HEK293T (cell line): ENCODE results near the gene TNS3.

ENCODE experiments used
- CTCF ChIA-PET: fragments of 350-600 bp; formaldehyde crosslinking; extraction: SDS; loops from one replicate; lab custom pipeline; 2021; ENCODE audit warnings: antibody characterized with exemption, inconsistent platforms; lab: Yijun Ruan, JAX
- POLR2A ChIA-PET: fragments of 350-600 bp; formaldehyde crosslinking; extraction: SDS; loops from one replicate; lab custom pipeline; 2020; ENCODE audit warnings: antibody characterized with exemption, inconsistent platforms; lab: Yijun Ruan, JAX
- DNase-seq: peaks from one replicate; pipeline ENCODE4 v3.0.0; 2012; ENCODE audit warnings: mixed read lengths; ENCODE audit errors: extremely low spot score
- ARNT ChIP-seq: fragments of 450-650 bp; IDR thresholded peaks from 2 replicates; pipeline ENCODE4 v1.6.1; 2017; ENCODE audit warnings: mild to moderate bottlenecking
- BHLHE40 ChIP-seq: fragments of 450-650 bp; IDR thresholded peaks from 2 replicates; pipeline ENCODE4 v1.6.1; 2016; ENCODE audit warnings: mild to moderate bottlenecking, moderate library complexity, borderline replicate concordance
- CTBP1 ChIP-seq: fragments of 450-650 bp; IDR thresholded peaks from 2 replicates; pipeline ENCODE4 v1.6.1; 2016; ENCODE audit warnings: borderline replicate concordance
- ELF4 ChIP-seq: fragments of 450-650 bp; IDR thresholded peaks from 2 replicates; pipeline ENCODE4 v1.6.1; 2017; ENCODE audit warnings: antibody characterized with exemption
- FOXA1 ChIP-seq: fragments of 450-650 bp; IDR thresholded peaks from 2 replicates; pipeline ENCODE4 v1.6.1; 2016; ENCODE audit warnings: mild to moderate bottlenecking
- FOXK2 ChIP-seq: fragments of 450-650 bp; IDR thresholded peaks from 2 replicates; pipeline ENCODE4 v1.6.1; 2016; ENCODE audit warnings: mild to moderate bottlenecking
- FOXM1 ChIP-seq: fragments of 450-650 bp; IDR thresholded peaks from 2 replicates; pipeline ENCODE4 v1.6.1; 2017; ENCODE audit warnings: mild to moderate bottlenecking, borderline replicate concordance
- HDGF ChIP-seq: fragments of 450-650 bp; IDR thresholded peaks from 2 replicates; pipeline ENCODE4 v1.6.1; 2017; ENCODE audit warnings: antibody characterized with exemption, borderline replicate concordance
- L3MBTL2 ChIP-seq: fragments of 450-650 bp; conservative IDR thresholded peaks from 2 replicates; pipeline ENCODE4 v1.6.1; 2016; ENCODE audit warnings: mild to moderate bottlenecking
- LEF1 ChIP-seq: fragments of 450-650 bp; IDR thresholded peaks from 2 replicates; pipeline ENCODE4 v1.6.1; 2017; ENCODE audit warnings: mild to moderate bottlenecking, borderline replicate concordance
- NFRKB ChIP-seq: fragments of 450-650 bp; IDR thresholded peaks from 2 replicates; pipeline ENCODE4 v1.6.1; 2016; ENCODE audit warnings: mild to moderate bottlenecking, moderate library complexity
- SP1 ChIP-seq: fragments of 450-650 bp; IDR thresholded peaks from 2 replicates; pipeline ENCODE4 v1.6.1; 2017
- SUZ12 ChIP-seq: fragments of 450-650 bp; IDR thresholded peaks from 2 replicates; pipeline ENCODE4 v1.6.1; 2016; ENCODE audit warnings: mild to moderate bottlenecking
- TARDBP ChIP-seq: fragments of 450-650 bp; IDR thresholded peaks from 2 replicates; pipeline ENCODE4 v1.6.1; 2016
- ZNF384 ChIP-seq: fragments of 450-650 bp; IDR thresholded peaks from 2 replicates; pipeline ENCODE4 v1.6.1; 2016
- TF ChIP-seq, protein P1 (sequence below): fragments of 450-650 bp; IDR thresholded peaks from 2 replicates; pipeline ENCODE4 v1.6.1; 2016

Gene TNS3

DNA sequence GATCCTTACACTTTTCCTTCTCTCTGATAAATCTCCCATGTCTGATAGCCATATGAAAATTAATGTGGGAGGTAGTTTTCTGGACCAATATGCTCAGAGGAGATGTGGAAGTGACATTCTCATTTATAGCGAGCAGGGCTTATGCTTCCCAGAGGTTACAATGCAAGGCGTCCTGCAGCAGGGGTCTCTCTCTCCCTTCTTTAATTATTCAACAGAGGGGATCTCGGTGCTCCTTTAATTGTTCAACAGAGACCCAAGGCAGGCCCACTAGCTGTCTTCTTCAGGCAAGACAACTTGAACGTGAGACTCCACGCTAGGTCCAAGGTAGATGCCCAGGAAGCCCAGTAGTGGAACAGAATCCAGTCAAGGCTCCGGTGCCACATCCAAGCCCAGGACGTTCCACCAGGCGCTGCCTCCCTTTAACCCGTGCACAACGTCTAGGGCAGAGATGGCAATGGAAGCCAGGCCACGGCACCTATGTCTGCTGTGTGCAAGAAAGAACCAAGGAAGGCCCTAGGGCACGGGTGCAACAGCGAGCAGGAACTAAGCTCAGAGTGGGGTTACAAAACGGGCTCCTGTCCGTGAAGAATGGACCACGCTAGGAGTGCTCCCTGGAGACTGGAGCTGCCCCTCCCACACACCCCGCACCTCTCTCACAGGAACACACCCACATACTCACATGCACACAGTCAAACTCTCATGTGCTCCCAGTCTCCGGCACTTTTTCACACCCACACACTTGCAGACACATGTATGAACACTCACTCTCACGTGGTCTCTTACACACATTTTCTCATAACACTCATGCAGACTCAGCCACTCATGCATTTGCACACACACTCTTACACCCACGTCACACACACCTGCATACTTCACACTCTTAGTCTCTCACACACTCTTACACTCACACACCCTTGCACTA is 230.4 kb downstream of the TNS3 start:
- no peak for DNase-seq
- POLR2A ChIA-PET = no interaction called here
- TF ChIP-seq L3MBTL2 (no peak), FOXK2 (no peak), CTBP1 (no peak), SP1 (no peak), BHLHE40 (no peak), NFRKB (no peak), FOXM1 (no peak), ELF4 (no peak), SUZ12 (no peak), LEF1 (no peak), TARDBP (no peak), HDGF (no peak), ARNT (no peak), FOXA1 (no peak), ZNF384 (no peak)
- TF ChIP-seq, protein P1, sequence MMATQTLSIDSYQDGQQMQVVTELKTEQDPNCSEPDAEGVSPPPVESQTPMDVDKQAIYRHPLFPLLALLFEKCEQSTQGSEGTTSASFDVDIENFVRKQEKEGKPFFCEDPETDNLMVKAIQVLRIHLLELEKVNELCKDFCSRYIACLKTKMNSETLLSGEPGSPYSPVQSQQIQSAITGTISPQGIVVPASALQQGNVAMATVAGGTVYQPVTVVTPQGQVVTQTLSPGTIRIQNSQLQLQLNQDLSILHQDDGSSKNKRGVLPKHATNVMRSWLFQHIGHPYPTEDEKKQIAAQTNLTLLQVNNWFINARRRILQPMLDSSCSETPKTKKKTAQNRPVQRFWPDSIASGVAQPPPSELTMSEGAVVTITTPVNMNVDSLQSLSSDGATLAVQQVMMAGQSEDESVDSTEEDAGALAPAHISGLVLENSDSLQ = no peak
- CTCF ChIA-PET = interaction anchor here (0.6 kb wide), 1 partner anchor 201 kb away, joined by 3 read pairs; no protein-coding TSS in a partner anchor

DNA sequence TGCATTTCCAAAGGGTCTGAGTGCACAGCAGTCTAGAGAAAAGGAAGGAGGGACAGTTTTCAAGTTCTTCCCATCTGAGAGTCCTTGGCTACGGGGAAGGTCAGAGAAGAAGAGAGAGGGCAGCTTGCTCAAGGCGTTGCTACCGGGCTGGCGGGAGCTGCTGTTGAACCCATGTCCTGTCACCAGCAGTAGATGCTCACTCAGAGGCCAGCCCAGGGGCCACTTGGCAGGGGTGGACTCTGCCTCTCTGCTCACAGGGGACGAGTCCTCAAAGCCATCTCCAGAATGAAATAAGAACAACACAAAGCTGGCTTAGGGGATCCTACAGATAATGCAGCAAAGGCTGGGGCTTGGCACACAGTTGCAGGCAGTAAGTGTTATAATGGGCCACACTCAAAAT is 231.5 kb downstream of the TNS3 start:
- CTCF ChIA-PET = no interaction called here
- POLR2A ChIA-PET = no interaction called here
- DNase-seq = no peak
- TF ChIP-seq ELF4 (no peak), HDGF (no peak), ZNF384 (no peak), LEF1 (no peak), CTBP1 (no peak), ARNT (no peak), L3MBTL2 (no peak), FOXA1 (no peak)

DNA sequence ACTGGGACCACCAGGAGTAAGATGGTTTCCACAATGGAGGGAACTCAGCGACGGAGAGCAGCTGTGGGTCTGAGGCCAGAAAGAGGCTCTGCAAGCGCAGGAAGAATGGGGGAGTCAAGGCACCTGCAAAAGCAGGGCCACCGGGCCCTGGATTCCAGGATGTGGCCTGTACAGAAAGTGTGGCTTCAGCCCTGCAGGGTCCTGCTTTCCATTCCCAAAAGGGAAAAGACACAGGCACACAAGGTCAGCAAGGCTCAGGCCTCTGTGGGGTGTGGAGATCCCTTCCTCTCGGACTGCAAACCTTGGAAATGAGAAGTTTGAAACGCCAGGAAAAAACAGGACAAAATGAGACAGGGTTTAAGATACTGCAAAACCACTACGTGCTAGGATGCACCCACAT is 232.5 kb downstream of the TNS3 start:
- ChIA-PET CTCF (no interaction called here), POLR2A (no interaction called here)
- no peak for TF ChIP-seq SP1
- TF ChIP-seq L3MBTL2 = no peak
- TF ChIP-seq, protein P1 = no peak
- TF ChIP-seq FOXM1 = no peak
- TF ChIP-seq FOXK2 = no peak
- TF ChIP-seq HDGF = no peak
- no peak for TF ChIP-seq ELF4
- TF ChIP-seq BHLHE40 = no peak
- TF ChIP-seq NFRKB = no peak
- no peak for TF ChIP-seq FOXA1
- no peak for TF ChIP-seq LEF1
- DNase-seq = no peak

DNA sequence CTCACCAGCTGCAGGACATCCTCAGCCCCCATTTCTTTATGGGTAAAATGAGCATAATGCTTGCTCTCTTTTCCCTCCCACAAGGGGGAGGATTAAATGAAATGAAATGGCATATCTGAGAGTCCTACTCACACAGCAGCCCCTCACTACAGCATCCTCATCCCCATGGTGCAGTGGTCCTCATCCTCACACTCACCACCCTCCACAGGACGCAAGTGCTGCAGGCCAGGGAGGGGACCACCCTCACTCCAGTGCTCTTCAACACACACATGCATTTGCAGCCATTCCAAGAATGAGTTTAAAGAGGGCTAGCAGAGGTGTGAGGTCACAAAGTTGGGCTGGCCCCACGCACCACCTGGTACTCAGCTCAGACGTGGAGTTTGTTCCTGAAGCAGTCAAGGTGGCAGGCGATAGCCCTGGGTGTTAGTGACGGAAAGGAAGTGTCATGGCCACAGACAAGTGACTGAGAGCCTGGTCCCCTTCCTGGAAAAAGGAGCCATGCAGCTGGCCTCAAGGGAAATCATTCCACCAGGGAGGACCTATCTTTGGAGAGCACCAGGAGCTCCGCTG is 234.0 kb downstream of the TNS3 start:
- DNase-seq = no peak
- ChIA-PET CTCF (no interaction called here), POLR2A (no interaction called here)
- no peak for TF ChIP-seq FOXK2
- no peak for TF ChIP-seq ARNT
- TF ChIP-seq FOXM1 = no peak
- no peak for TF ChIP-seq BHLHE40
- TF ChIP-seq LEF1 = no peak
- TF ChIP-seq SUZ12 = no peak
- no peak for TF ChIP-seq NFRKB
- TF ChIP-seq SP1 = no peak
- TF ChIP-seq, protein P1 = no peak
- TF ChIP-seq FOXA1 = no peak

DNA sequence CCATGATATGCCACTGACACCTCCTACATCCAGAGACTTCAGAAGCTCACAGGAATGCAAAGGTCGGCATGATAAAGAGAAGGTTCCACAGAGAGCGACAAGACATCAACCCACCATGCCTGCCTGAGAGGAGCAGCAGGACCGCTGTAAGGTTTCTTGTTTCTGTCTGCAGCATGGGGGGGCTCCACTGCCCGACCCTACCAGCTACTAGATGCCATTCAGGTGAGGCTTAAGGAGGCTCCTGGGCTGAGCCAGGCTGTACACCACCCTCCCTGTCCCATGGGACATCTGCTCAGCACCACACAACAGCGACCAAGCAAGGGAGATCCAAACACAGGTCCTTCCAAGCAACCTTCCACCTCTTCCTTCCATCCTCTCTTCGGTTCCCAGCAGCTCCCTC is 234.6 kb downstream of the TNS3 start:
- CTCF ChIA-PET = no interaction called here
- DNase-seq = no peak
- no peak for TF ChIP-seq CTBP1
- TF ChIP-seq, protein P1 = no peak
- TF ChIP-seq LEF1 = no peak
- TF ChIP-seq FOXM1 = no peak
- TF ChIP-seq BHLHE40 = no peak
- POLR2A ChIA-PET = no interaction called here

DNA sequence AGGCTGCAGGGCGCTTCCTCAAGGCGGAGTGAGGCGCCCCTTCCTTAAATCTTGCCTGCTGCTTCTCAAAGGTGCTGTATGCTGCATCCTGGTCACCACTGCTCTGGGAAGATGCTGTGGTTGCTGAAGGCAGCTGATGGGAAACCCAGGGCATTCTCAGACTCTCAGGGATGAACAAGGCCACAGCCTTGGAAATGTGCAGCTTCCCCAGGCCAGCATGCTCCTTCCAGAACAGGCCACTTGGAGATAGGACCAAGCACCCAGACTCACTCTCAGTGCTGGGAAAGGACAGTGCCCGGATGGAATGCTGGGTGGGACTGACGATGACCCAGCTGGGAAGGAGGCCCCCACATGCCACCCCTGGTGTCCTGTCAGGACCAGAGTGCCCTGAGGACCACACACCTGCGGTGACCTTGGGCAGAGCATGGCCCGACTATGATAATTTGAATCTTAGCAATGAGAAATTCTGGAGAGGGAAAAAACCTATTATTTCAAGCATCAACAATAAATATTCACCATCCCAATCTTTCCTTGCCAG is 235.5 kb downstream of the TNS3 start:
- CTCF ChIA-PET = no interaction called here
- no peak for DNase-seq
- POLR2A ChIA-PET = no interaction called here
- no peak for TF ChIP-seq LEF1
- TF ChIP-seq L3MBTL2 = no peak
- no peak for TF ChIP-seq TARDBP
- TF ChIP-seq FOXM1 = no peak
- no peak for TF ChIP-seq SP1
- no peak for TF ChIP-seq ZNF384
- TF ChIP-seq NFRKB = no peak
- TF ChIP-seq ELF4 = no peak
- TF ChIP-seq CTBP1 = no peak
- TF ChIP-seq ARNT = no peak
